Left colon (tissue), 2 donors: Measurements from ENCODE around the gene CD300LG. TPM values are rescaled to one million over a fixed set of nuclear protein-coding genes. Genes with fewer than 3 reads are reported as not detected.

Experiments
- ATAC-seq: fragments of 200-7000 bp; cut with Tn5 transposase; one replicate; pipeline ENCODE4 v1.9.1; 2020; ENCODE audit warnings: mild to moderate bottlenecking, moderate library complexity
- DNase-seq, 2 donors: peaks; one replicate each; pipeline ENCODE4 v3.0.0-alpha.2; 2020
- intact Hi-C, 2 donors: fragments of 100-400 bp; cut with DNase I in 1 of 2; cut with micrococcal nuclease in 1 of 2; formaldehyde crosslinking; loops; one replicate each; pipeline versions ENCODE4 v1.11.2 to v1.14.0; 2022; cut with DNase I, micrococcal nuclease
- total RNA-seq, 2 donors: library from RNA; stranded (reverse); fragmentation: NEBNext Ultra II Directional; extraction: Animal tissue kit (Norgen Biotek cat#: 25700); gene quantifications; one replicate each; pipeline ENCODE4 v1.2.1, GENCODE V29; 2021
- donor health status: DM: no; HTN: no; CAD: no.
- donor health status: DM: yes; HTN: yes; CAD: no.

Gene CD300LG
- total RNA-seq, 2 donors from 2014 or later, result 0.27 to 0.87 TPM

GRCh38 chr17:43871946-43872690 is 25.1 kb downstream of the CD300LG start:
- DNase-seq, result peak; percentile 84 to 85
- ATAC-seq, result peak; percentile 70
- intact Hi-C loops, result no loop called here

- ATAC-seq, result peak; percentile 49
- intact Hi-C loops, result no loop called here
- DNase-seq, result peak in 1 of 2 donors; percentile 18
Observed at GRCh38 chr17:43873091-43873490, 26.1 kb downstream of the CD300LG start.

GRCh38 chr17:43873815-43874214 is 26.8 kb downstream of the CD300LG start:
- ATAC-seq, result no peak
- no peak for DNase-seq
- intact Hi-C loops, result no loop called here

- peak; percentile 62 for ATAC-seq
Observed at GRCh38 chr17:43874293-43874692, 27.3 kb downstream of the CD300LG start.

GRCh38 chr17:43875476-43876147 is 28.6 kb downstream of the CD300LG start:
- DNase-seq (no peak), ATAC-seq (no peak)
- intact Hi-C loops, result no loop called here

More at GRCh38 chr17:43874293-43874692, 27.3 kb downstream of the CD300LG start:
- peak; percentile 74 to 82 for DNase-seq
- intact Hi-C loops, result no loop called here

GRCh38 chr17:43877031-43877430 is 30.1 kb downstream of the CD300LG start:
- DNase-seq (no peak), ATAC-seq (no peak)
- intact Hi-C loops, result no loop called here

- ATAC-seq (no peak), DNase-seq (no peak)
- intact Hi-C loops, result no loop called here
Observed at GRCh38 chr17:43877451-43878155, 30.6 kb downstream of the CD300LG start.

GRCh38 chr17:43878260-43879175 is 31.5 kb downstream of the CD300LG start:
- DNase-seq (peak; percentile 42 to 79), ATAC-seq (peak; percentile 71)
- intact Hi-C loops, result no loop called here

GRCh38 chr17:43879723-43880419 is 32.9 kb downstream of the CD300LG start:
- DNase-seq (no peak), ATAC-seq (peak; percentile 3)
- intact Hi-C loops, result no loop called here

- peak; percentile 44 to 66 for DNase-seq
- intact Hi-C loops, result no loop called here
- peak; percentile 63 for ATAC-seq
Observed at GRCh38 chr17:43880420-43880991, 33.5 kb downstream of the CD300LG start.

- intact Hi-C loops, result no loop called here
- no peak for DNase-seq
- no peak for ATAC-seq
Observed at GRCh38 chr17:43881181-43881580, 34.2 kb downstream of the CD300LG start.

GRCh38 chr17:43881758-43882505 is 35.0 kb downstream of the CD300LG start:
- no peak for ATAC-seq
- intact Hi-C loops, result no loop called here
- DNase-seq, result no peak

GRCh38 chr17:43882761-43883415 is 35.9 kb downstream of the CD300LG start:
- ATAC-seq, result no peak
- intact Hi-C loops, result no loop called here
- DNase-seq, result no peak

GRCh38 chr17:43888548-43888947 is 41.6 kb downstream of the CD300LG start:
- ATAC-seq, result no peak
- intact Hi-C loops, result no loop called here
- DNase-seq, result no peak

- DNase-seq (no peak), ATAC-seq (no peak)
- intact Hi-C loops, result no loop called here
Observed at GRCh38 chr17:43890240-43890639, 43.3 kb downstream of the CD300LG start.

- DNase-seq (no peak), ATAC-seq (no peak)
- intact Hi-C loops, result no loop called here
Observed at GRCh38 chr17:43891851-43892646, 45.1 kb downstream of the CD300LG start.
